B cell (primary cell): ENCODE results near the gene HNRNPAB.

ENCODE experiments used
- EZH2 ChIP-seq: IDR thresholded peaks from 2 replicates; pipeline ENCODE4 v1.6.1; 2012; ENCODE audit warnings: borderline replicate concordance, low read depth, mild to moderate bottlenecking, moderate library complexity, low read length; ENCODE audit not compliant: insufficient read depth, poor library complexity, severe bottlenecking
- TF ChIP-seq, protein P1 (sequence below): fragments of 200-600 bp; IDR thresholded peaks from one replicate; pipeline ENCODE4 v1.8.0; 2022; ENCODE audit warnings: antibody characterized with exemption, mild to moderate bottlenecking

DNA sequence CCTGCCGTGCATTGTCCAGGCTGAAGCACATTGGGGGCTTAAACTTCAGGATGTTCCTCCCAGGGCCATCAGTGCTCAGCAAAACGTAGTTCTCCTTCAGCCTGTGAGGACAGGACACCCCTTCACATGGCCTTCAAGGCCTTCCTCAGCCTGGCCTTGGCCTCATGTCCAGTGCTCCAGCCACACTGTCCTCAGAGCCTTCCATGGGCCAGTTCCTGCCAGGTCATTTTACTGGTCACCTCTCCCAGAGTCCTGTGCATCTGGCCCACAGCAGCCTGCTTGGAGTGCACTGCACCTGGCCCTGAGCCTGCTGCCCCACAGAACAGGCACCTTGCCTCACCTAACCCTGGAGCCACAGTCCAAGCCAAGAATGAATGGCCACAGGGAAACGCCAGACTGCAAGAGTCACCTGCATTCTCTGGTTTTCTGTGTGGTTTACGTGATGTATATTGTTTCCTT, 8.7 kb downstream of the HNRNPAB start:
- TF ChIP-seq, protein P1, sequence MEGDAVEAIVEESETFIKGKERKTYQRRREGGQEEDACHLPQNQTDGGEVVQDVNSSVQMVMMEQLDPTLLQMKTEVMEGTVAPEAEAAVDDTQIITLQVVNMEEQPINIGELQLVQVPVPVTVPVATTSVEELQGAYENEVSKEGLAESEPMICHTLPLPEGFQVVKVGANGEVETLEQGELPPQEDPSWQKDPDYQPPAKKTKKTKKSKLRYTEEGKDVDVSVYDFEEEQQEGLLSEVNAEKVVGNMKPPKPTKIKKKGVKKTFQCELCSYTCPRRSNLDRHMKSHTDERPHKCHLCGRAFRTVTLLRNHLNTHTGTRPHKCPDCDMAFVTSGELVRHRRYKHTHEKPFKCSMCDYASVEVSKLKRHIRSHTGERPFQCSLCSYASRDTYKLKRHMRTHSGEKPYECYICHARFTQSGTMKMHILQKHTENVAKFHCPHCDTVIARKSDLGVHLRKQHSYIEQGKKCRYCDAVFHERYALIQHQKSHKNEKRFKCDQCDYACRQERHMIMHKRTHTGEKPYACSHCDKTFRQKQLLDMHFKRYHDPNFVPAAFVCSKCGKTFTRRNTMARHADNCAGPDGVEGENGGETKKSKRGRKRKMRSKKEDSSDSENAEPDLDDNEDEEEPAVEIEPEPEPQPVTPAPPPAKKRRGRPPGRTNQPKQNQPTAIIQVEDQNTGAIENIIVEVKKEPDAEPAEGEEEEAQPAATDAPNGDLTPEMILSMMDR = no peak
- no peak for TF ChIP-seq EZH2
